HG02840 (cell line): ENCODE measurements around the gene WNT3A.
"Not testable (repeated sequence)": the region's sequence is repeated elsewhere in the genome, so short reads cannot be mapped to it uniquely, and the experiment has no call there.

Experiments used
- ATAC-seq: cut with Tn5 transposase; IDR thresholded peaks from one replicate; pipeline ENCODE4 v1.9.1; 2021; ENCODE audit warnings: mild to moderate bottlenecking, moderate library complexity, moderate number of reproducible peaks; ENCODE audit not compliant: unreplicated experiment, low FRiP score

Gene WNT3A

GRCh38 chr1:228006786-228007048, at the start of gene WNT3A:
Gene WNT3A, plus strand, starts transcription at chr1:228006998. Its CDS starts 131 bp downstream, at chr1:228007129.
- ATAC-seq = no peak

- no peak for ATAC-seq
These were observed 48.0 kb upstream of the WNT3A start for GRCh38 chr1:227958617-227959324.

GRCh38 chr1:227959325-227959860, 47.4 kb upstream of the WNT3A start:
- ATAC-seq = no peak

- no peak for ATAC-seq
These were observed 44.9 kb upstream of the WNT3A start for GRCh38 chr1:227961651-227962466.

GRCh38 chr1:227966733-227967132, 40.1 kb upstream of the WNT3A start:
- ATAC-seq = not testable (repeated sequence)

- not testable (repeated sequence) for ATAC-seq
These were observed 39.0 kb upstream of the WNT3A start for GRCh38 chr1:227967815-227968214.

- not testable (repeated sequence) for ATAC-seq
These were observed 36.5 kb upstream of the WNT3A start for GRCh38 chr1:227970076-227970995.

GRCh38 chr1:227971216-227971615, 35.6 kb upstream of the WNT3A start:
- not testable (repeated sequence) for ATAC-seq

- not testable (repeated sequence) for ATAC-seq
These were observed 35.0 kb upstream of the WNT3A start for GRCh38 chr1:227971643-227972282.

GRCh38 chr1:227972283-227972679, 34.5 kb upstream of the WNT3A start:
- not testable (repeated sequence) for ATAC-seq

GRCh38 chr1:227972843-227973374, 33.9 kb upstream of the WNT3A start:
- not testable (repeated sequence) for ATAC-seq

- ATAC-seq = not testable (repeated sequence)
These were observed 33.0 kb upstream of the WNT3A start for GRCh38 chr1:227973724-227974288.

GRCh38 chr1:227975583-227976283, 31.1 kb upstream of the WNT3A start:
- ATAC-seq = not testable (repeated sequence)

- ATAC-seq = no peak
These were observed 19.6 kb upstream of the WNT3A start for GRCh38 chr1:227987181-227987580.

GRCh38 chr1:227994632-227995300, 12.0 kb upstream of the WNT3A start:
- ATAC-seq = no peak

- ATAC-seq = no peak
These were observed 10.4 kb upstream of the WNT3A start for GRCh38 chr1:227996187-227996950.

GRCh38 chr1:227998374-227999055, 8.3 kb upstream of the WNT3A start:
- no peak for ATAC-seq
